HEK293 (cell line): ENCODE results near the gene IGF1R.

Experiments used
- YY1 ChIP-seq: fragments of 450-650 bp; formaldehyde crosslinking; IDR thresholded peaks from 2 replicates; pipeline ENCODE4 v1.5.1; 2018; ENCODE audit warnings: missing biosample characterization, missing genetic modification characterization
- ZFP41 ChIP-seq: fragments of 450-650 bp; formaldehyde crosslinking; IDR thresholded peaks from 2 replicates; pipeline ENCODE4 v1.5.1; 2016; ENCODE audit warnings: missing biosample characterization, missing genetic modification characterization, borderline replicate concordance
- ZNF132 ChIP-seq: fragments of 450-650 bp; formaldehyde crosslinking; IDR thresholded peaks from 2 replicates; pipeline ENCODE4 v1.5.1; 2017; ENCODE audit warnings: missing biosample characterization, missing genetic modification characterization, borderline replicate concordance
- ZNF211 ChIP-seq: fragments of 450-650 bp; formaldehyde crosslinking; IDR thresholded peaks from 2 replicates; pipeline ENCODE4 v1.5.1; 2016; ENCODE audit warnings: low read depth, missing biosample characterization, missing genetic modification characterization
- ZNF416 ChIP-seq: fragments of 450-650 bp; formaldehyde crosslinking; IDR thresholded peaks from 2 replicates; pipeline ENCODE4 v1.5.1; 2016; ENCODE audit warnings: missing biosample characterization, missing genetic modification characterization
- ZNF501 ChIP-seq: fragments of 450-650 bp; formaldehyde crosslinking; IDR thresholded peaks from 2 replicates; pipeline ENCODE4 v1.5.1; 2016; ENCODE audit warnings: missing biosample characterization, missing genetic modification characterization
- ZNF629 ChIP-seq: fragments of 450-650 bp; formaldehyde crosslinking; IDR thresholded peaks from 2 replicates; pipeline ENCODE4 v1.5.1; 2017; ENCODE audit warnings: missing biosample characterization, missing genetic modification characterization
- TF ChIP-seq, protein P1 (sequence below): fragments of 450-650 bp; formaldehyde crosslinking; IDR thresholded peaks from 2 replicates; pipeline ENCODE4 v1.5.1; 2016; ENCODE audit warnings: missing biosample characterization, missing genetic modification characterization
- TF ChIP-seq, protein P2 (sequence below): fragments of 450-650 bp; formaldehyde crosslinking; IDR thresholded peaks from 2 replicates; pipeline ENCODE4 v1.5.1; 2016; ENCODE audit warnings: missing biosample characterization, missing genetic modification characterization
- TF ChIP-seq, protein P3 (sequence below): fragments of 450-650 bp; IDR thresholded peaks from 2 replicates; pipeline ENCODE4 v1.5.1; 2018; ENCODE audit warnings: missing biosample characterization, mild to moderate bottlenecking, missing genetic modification characterization

DNA sequence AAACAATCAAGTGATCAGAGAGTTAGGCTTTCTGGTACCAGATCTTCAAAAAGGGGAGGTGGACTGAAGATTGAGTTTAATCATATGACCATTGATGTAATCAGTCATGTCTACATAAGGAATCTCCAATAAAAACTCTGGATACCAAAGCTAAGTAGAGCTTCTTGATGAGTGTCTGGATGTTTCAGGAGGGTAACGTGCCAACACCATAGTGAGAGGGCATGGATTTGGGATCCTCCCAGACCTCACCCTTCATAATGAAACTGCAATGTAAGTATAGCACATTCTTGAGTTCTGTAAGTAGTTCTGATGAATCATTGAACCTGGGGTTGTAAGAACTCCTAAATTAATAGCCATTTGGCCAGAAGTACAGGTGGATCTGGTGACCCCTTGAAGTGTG lies 337.9 kb downstream of the IGF1R start:
- TF ChIP-seq ZNF132 (tag by site-specific recombination) (no peak), ZNF501 (tag by site-specific recombination) (no peak), ZNF416 (tag by site-specific recombination) (no peak), ZNF629 (tag by site-specific recombination) (no peak), ZFP41 (tag by site-specific recombination) (no peak), ZNF211 (no peak), YY1 (no peak)
- TF ChIP-seq, protein P1, sequence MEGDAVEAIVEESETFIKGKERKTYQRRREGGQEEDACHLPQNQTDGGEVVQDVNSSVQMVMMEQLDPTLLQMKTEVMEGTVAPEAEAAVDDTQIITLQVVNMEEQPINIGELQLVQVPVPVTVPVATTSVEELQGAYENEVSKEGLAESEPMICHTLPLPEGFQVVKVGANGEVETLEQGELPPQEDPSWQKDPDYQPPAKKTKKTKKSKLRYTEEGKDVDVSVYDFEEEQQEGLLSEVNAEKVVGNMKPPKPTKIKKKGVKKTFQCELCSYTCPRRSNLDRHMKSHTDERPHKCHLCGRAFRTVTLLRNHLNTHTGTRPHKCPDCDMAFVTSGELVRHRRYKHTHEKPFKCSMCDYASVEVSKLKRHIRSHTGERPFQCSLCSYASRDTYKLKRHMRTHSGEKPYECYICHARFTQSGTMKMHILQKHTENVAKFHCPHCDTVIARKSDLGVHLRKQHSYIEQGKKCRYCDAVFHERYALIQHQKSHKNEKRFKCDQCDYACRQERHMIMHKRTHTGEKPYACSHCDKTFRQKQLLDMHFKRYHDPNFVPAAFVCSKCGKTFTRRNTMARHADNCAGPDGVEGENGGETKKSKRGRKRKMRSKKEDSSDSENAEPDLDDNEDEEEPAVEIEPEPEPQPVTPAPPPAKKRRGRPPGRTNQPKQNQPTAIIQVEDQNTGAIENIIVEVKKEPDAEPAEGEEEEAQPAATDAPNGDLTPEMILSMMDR: no peak
- TF ChIP-seq, protein P2, sequence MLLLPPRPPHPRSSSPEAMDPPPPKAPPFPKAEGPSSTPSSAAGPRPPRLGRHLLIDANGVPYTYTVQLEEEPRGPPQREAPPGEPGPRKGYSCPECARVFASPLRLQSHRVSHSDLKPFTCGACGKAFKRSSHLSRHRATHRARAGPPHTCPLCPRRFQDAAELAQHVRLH: no peak
- TF ChIP-seq, protein P3, sequence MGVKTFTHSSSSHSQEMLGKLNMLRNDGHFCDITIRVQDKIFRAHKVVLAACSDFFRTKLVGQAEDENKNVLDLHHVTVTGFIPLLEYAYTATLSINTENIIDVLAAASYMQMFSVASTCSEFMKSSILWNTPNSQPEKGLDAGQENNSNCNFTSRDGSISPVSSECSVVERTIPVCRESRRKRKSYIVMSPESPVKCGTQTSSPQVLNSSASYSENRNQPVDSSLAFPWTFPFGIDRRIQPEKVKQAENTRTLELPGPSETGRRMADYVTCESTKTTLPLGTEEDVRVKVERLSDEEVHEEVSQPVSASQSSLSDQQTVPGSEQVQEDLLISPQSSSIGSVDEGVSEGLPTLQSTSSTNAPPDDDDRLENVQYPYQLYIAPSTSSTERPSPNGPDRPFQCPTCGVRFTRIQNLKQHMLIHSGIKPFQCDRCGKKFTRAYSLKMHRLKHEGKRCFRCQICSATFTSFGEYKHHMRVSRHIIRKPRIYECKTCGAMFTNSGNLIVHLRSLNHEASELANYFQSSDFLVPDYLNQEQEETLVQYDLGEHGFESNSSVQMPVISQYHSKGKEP (tag by site-specific recombination): no peak
